Measurements from ENCODE around the gene HDAC4. TPM values are rescaled to one million over a fixed set of nuclear protein-coding genes. Genes with fewer than 3 reads are reported as not detected.

HDAC4 gene
- total RNA-seq, 1 experiment from 2014 or later: 47.6 TPM

- TF ChIP-seq ZBTB33 (IDR thresholded peaks at IDR 0.05; ENCODE audit: extremely low read depth, insufficient replicate concordance, low read length) (no peak), EZH2phosphoT487 (IDR thresholded peaks at IDR 0.05; ENCODE audit: borderline replicate concordance) (no peak), ZFX (IDR thresholded peaks at IDR 0.05) (no peak), SRF (IDR thresholded peaks at IDR 0.05; ENCODE audit: low read depth) (no peak), FOSL1 (IDR thresholded peaks at IDR 0.05; ENCODE audit: low read depth) (no peak), POLR2AphosphoS5 (IDR thresholded peaks at IDR 0.05; ENCODE audit: low read depth, low read length) (no peak), CBX3 (IDR thresholded peaks at IDR 0.05; ENCODE audit: low read depth) (no peak)
- TF ChIP-seq, protein P1, sequence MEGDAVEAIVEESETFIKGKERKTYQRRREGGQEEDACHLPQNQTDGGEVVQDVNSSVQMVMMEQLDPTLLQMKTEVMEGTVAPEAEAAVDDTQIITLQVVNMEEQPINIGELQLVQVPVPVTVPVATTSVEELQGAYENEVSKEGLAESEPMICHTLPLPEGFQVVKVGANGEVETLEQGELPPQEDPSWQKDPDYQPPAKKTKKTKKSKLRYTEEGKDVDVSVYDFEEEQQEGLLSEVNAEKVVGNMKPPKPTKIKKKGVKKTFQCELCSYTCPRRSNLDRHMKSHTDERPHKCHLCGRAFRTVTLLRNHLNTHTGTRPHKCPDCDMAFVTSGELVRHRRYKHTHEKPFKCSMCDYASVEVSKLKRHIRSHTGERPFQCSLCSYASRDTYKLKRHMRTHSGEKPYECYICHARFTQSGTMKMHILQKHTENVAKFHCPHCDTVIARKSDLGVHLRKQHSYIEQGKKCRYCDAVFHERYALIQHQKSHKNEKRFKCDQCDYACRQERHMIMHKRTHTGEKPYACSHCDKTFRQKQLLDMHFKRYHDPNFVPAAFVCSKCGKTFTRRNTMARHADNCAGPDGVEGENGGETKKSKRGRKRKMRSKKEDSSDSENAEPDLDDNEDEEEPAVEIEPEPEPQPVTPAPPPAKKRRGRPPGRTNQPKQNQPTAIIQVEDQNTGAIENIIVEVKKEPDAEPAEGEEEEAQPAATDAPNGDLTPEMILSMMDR (IDR thresholded peaks at IDR 0.05 in 2 of 3, conservative IDR thresholded peaks at IDR 0.05 in 1 of 3; ENCODE audit: borderline replicate concordance in 1 of 3, insufficient read depth in 1 of 3, low read depth in 2 of 3, low read length in 2 of 3): no peak
Observed at GRCh38 chr2:239201884-239202283, 198.9 kb downstream of the HDAC4 start (continued).

- Histone ChIP-seq H3K27ac (ENCODE audit: low read depth, low read length) (no peak overlapping the region), H3K27me3 (ENCODE audit: insufficient read depth, low read length) (no peaks in the 10 kb centered on the region), H2AFZ (ENCODE audit: low read depth, low read length, poor library complexity, severe bottlenecking) (no peak overlapping the region), H3K9ac (ENCODE audit: low read length) (no peak overlapping the region), H3K36me3 (ENCODE audit: control insufficient read depth in 1 of 2, insufficient read depth in 2 of 2, low read length in 2 of 2) (0 out of 4 replicates have a peak, but pooled peaks cover 0 to 8% of the 10 kb centered on the region in 2 experiments), H4K20me1 (ENCODE audit: insufficient read depth) (no peaks in the 10 kb centered on the region), H3K4me1 (ENCODE audit: control insufficient read depth in 1 of 2, insufficient read depth in 2 of 2, low read length in 2 of 2) (peaks cover 0 to 11% of the 10 kb centered on the region in 2 experiments; a peak in 1 of 4 replicates), H3K9me3 (ENCODE audit: control insufficient read depth in 1 of 2, insufficient read depth in 1 of 2, low read depth in 1 of 2, low read length in 2 of 2) (no peaks in the 10 kb centered on the region), H3K4me3 (replicated peaks in 1 of 2; ENCODE audit: low read depth in 1 of 2, low read length in 2 of 2) (no peak overlapping the region), H3K4me2 (ENCODE audit: low read length) (no peak overlapping the region), H3K79me2 (ENCODE audit: insufficient read depth, low read length) (no peaks in the 10 kb centered on the region; the same call in 1 of the 2 replicates), H3K9me2 (ENCODE audit: insufficient read depth) (no peaks in the 10 kb centered on the region)
- DNase-seq (ENCODE audit: low read depth, low spot score) (no peak), ATAC-seq (no peak)
- ChIA-PET POLR2A (no interaction called here), CTCF (no interaction called here), RAD21 (ENCODE audit: low non-redundant PET in 1 of 2, low total read pairs in 2 of 2, uncharacterized antibody in 2 of 2, unreplicated experiment in 2 of 2) (no interaction called here)
- TF ChIP-seq CBX3 (IDR thresholded peaks at IDR 0.05; ENCODE audit: low read depth): no peak
- TF ChIP-seq JUND (IDR thresholded peaks at IDR 0.05): no peak
- no peak for TF ChIP-seq SIN3A (IDR thresholded peaks at IDR 0.05; ENCODE audit: low read depth)
- TF ChIP-seq ZFX (IDR thresholded peaks at IDR 0.05): no peak
- TF ChIP-seq FOSL1 (IDR thresholded peaks at IDR 0.05; ENCODE audit: low read depth): no peak
- no peak for TF ChIP-seq YY1 (IDR thresholded peaks at IDR 0.05; ENCODE audit: extremely low read depth, insufficient replicate concordance, low read depth, low read length)
- TF ChIP-seq RAD21 (IDR thresholded peaks at IDR 0.05; ENCODE audit: low read depth): no peak
- no peak for TF ChIP-seq EGR1 (IDR thresholded peaks at IDR 0.05; ENCODE audit: low read depth)
- TF ChIP-seq EZH2 (IDR thresholded peaks at IDR 0.05): no peak
- no peak for TF ChIP-seq SRF (IDR thresholded peaks at IDR 0.05; ENCODE audit: low read depth)
- TF ChIP-seq TCF7L2 (IDR thresholded peaks at IDR 0.05; ENCODE audit: borderline replicate concordance, extremely low read depth, insufficient read depth, insufficient read length): no peak
- no peak for TF ChIP-seq EZH2phosphoT487 (IDR thresholded peaks at IDR 0.05; ENCODE audit: borderline replicate concordance)
- BruUV-seq (replicated peaks): no TSS peak
- intact Hi-C loops (cut with micrococcal nuclease): no loop called here
Observed at GRCh38 chr2:239201531-239201876, 199.3 kb downstream of the HDAC4 start.
